Activated naive CD4-positive, alpha-beta T cell (primary cell): ENCODE data around the gene SH2B2.

Experiments
- DNase-seq, 4 experiments: peaks; one replicate each; lab custom pipeline; 2025; lab: John Stamatoyannopoulos, UW

Gene SH2B2

DNA sequence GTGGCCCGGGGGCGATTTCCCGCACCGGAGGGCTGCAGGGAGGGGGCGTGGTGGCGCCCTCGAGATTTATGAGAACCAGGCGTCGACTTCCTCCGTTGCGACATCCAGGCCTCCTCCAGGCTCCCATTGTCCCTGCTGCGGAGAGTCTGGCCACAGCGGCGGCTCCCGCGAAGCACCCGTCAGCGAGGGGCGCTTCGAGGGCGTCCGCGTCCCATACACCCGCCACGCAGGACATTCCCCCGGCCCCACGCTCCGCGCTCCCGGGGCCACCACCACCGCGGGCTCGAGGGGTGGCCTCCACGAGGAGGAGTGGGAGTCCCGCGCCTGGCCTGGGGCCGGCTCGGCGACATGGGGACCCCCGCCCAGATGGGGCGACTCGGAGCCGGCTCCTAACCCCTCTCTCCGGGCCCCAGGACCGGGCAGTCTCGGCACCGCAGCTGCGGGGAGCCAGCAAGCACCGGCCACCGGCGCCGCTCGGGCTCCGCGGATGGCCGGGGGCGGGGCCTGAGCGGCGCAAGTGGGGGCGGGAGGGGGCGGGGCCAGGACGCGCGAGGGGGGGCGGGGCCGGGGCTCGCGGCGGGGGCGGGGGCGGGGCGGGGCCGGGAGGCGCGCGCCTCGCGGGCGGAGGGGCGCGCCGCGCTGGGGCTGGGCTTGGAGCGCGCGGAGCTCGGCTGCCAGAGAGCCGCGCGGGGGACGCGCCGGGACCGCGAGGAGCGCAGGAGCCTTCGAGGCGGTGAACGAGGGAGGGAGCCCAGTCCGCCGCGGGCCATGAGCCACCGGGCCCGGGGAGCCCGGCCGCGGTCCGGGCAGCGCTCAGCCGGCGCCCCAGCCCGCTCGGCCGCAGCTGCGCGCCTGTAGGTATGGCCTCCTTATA lies at the start of gene SH2B2:
TSS of gene SH2B2 (plus strand) at position 632 of the 874 bp plus-strand sequence. CDS start 13,683 bp downstream, outside the sequence.
- DNase-seq = peak in 1 of 4 experiments; percentile 47

DNA sequence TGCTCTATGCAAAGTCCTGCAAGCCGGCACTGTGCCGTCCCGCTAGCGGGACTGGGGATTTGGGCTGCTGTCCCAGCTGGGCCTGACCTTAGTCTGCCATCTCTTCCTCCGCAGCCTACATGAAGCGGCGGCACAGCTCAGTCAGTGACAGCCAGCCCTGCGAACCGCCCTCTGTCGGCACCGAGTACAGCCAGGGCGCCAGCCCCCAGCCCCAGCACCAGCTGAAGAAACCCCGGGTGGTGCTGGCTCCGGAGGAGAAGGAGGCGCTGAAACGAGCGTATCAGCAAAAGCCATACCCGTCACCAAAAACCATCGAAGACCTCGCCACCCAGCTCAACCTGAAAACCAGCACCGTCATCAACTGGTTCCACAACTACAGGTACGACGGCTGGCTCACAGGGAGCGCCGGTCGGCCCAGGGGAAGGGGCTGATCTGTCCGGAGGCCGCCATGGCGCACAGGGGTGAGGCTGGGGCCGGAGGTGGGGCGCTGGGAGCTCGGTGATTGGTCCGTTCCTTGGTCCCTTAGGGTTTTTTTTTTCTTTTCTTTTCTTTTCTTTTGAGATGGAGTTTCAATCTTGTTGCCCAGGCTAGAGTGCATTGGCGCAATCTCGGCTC lies 47.4 kb upstream of the SH2B2 start:
- DNase-seq = no peak

DNA sequence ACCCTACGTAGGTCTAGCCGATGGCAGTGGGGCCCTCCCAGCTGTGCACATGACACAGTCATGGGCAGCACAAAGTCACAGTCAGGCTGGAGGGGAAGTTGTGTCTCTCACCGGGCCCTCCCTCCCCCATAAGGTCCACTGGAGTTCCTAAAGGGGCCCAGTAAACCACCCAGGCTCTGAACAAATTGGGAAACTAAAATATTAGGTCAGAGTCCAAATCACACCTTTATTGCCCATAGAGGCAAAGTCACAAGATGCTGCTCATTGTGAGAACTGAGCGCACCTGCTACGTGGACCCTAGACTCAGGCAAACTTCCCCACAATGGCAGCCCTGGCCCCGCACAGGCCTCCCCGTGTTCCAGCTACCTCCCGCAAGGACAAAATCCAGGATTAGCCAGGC lies 45.2 kb upstream of the SH2B2 start:
- DNase-seq = no peak

DNA sequence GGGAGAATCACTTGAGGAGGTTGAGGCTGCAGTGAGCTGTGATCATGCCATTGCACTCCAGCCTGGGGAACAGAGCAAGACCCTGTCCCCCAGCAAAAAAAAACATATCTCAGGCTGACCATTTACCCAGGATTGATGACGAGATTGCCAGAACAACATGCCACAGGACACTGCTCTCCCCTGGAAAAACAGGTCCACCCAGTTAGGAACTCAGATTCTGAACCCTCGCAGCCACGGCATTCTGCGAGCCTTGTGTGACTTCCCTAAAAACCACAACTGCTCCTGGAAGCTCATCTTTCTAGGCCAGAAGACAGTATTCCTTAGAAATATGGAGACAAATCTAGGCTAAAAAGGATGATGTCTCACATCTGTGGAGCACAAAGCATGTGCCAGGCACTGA lies 42.1 kb upstream of the SH2B2 start:
- no peak for DNase-seq

GRCh38 chr7:102248081-102248455 lies 38.6 kb upstream of the SH2B2 start:
- no peak for DNase-seq

DNA sequence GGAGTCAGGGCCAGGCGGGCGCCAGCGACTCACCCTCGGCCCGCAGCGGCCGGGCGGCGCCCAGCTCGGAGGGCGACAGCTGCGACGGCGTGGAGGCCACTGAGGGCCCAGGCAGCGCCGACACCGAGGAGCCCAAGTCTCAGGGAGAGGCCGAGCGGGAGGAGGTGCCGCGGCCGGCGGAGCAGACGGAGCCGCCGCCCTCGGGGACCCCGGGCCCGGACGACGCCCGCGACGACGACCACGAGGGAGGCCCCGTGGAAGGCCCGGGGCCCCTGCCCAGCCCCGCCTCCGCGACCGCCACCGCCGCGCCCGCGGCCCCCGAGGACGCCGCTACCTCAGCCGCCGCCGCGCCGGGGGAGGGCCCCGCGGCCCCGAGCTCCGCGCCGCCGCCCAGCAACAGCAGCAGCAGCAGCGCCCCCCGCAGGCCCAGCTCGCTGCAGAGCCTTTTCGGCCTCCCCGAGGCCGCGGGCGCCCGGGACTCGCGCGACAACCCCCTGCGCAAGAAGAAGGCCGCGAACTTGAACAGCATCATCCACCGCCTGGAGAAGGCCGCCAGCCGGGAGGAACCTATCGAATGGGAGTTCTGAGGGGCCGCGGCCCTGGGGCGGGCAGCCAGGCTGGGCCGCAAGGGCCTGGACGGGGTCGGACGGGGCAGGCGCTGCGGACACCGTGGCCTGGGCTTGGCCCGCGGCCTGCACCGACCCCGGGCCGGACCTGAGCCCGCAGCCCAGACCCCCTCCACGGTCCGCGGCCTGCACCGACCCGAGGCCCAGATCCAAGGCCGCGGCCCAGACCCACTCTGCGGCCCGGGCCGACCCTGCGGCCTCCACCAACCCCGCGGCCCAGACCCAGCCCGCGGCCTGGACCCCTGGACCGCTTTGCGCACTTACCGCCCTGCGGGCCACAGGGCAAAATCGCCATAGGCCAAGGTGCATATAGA lies 37.9 kb upstream of the SH2B2 start:
- DNase-seq = no peak

DNA sequence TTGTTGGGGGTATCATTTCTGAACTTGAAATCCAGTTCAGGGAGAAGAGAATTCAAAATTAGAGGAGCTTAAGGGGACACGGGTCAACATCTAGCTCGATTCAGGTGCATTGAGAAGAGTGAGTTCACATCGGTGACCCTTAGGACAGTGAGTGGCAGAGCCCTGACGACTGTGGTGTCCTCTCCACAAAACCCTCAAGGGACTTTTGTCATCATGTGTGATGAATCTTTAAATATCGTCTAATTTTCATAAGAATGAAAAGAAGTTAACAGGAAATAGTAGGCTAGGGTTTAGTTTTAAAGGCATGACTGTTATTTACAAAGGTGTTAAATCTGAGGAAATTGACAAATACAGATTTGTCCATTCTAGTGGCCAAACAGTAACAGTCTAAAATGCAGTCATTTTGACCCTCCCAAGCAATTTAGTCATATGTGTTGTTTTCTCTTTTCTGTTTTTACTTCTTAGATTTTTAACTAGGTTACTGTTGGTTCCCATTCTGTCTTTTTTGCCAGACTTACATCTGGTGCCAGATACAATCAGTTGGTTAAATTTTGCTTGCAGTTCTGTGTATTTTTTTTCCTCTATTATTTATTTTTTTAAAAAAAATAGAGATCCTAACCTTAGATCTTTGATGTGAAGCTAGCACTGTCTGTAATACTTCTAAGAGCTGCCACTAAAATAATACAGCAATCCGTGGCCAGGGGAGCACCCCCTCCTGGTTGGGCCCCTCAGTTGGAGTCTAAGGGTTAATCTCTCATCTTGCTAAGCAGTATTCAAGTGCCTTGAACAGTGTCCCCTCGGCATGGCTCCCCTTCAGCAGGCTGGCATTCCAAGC lies 34.9 kb upstream of the SH2B2 start:
- DNase-seq = no peak

GRCh38 chr7:102252366-102252982 lies 34.2 kb upstream of the SH2B2 start:
- no peak for DNase-seq

DNA sequence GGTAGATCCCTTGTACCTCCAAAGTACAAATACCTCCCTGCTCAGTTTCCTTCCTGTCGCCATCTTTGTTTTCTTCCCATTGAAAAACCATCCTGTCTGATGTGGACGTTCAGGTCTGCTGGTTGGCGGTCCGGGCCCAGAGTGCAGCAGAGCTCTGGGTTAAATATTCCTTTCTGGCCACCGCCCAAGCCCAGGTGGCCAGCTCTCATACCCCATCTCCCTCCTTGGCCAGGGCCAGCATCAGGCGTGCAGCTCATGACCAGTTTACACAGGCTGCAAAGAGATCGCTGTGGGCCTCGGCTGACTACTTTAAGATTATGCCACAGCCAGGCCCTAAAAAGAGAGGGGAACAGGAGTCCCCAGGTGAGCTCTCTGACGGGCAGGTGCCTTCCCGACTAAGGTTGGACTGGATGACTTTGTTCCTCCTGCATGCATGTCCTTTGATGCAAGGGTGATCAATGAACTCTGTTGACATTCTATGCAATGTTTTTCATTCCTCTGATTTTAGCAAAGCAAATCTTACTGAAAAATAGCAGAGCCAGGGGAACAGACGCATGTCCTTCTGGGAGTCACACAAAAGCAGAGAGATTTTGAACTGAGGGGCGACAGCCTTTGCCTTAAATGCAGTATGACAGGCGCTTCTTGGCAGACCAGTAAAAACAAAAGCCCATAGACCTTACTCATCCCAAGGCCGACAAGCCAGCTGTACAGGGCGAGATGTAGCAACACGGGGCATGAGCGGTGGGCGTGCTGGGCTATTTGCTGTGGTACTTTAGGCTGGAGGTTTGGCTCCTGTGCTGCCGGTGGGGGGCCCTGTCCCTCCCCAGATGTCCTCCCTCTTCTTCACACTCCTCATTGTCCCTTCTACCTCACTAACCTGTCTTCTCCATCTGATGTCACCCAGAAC lies 33.3 kb upstream of the SH2B2 start:
- no peak for DNase-seq

DNA sequence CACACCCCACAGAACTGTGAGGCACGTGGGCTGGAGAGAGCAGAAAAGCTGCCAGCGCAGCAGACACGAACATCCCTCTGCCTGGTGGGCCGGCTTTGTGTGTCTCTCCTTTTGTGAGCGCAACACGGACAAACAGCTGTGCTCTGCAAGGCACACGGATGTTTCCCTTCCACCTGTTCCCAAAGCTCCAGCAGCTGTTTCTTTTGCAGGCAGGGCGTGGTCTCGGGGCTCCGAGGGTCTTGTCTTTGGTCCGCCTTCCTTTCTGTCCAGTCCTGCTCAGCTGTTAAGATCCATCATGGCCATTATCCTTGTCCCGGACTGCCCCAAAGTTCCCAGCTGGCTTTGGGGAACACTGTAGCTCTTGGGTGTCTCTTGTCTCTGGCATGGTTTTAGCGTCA lies 32.7 kb upstream of the SH2B2 start:
- DNase-seq = no peak

DNA sequence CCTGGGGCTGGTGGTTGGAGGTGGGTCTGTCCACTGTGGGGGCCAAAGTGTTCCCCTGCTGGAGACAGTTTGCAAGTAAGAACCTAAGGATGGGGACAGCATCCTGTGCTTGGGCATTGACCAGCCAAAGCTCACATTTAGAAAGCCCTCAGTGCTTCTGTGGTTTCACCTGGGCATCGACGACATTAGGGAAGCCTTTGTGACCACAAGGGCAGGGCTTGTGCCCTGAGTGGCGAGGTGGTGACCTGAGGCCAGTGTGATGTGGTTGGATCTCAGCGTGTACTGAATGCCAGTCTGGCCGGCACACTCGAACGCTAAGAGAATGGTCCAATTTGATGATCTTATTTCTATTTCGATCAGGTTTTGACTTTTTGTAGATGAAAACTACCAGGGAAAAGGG lies 32.1 kb upstream of the SH2B2 start:
- DNase-seq = no peak

- DNase-seq = no peak
These were observed 31.2 kb upstream of the SH2B2 start for GRCh38 chr7:102255501-102255900.

DNA sequence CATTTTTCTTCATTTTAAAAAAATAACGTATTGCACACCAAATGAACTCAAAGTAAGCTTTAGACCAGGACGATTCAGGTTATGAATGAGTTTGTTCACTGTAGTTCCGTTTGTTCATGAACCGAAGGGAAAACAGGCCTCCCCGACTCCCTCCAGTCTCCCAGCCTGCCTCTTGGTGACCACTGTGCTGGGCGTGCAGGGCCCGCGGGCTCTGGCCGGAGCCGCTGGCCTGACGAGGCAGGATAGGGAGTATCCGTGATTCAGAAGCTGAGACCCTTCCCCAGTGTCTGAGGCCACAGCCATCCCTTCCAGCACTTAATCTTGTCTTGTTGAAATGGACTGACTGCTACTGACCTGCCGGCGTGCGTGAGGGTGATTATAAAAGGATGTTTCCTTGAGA lies 30.8 kb upstream of the SH2B2 start:
- DNase-seq = no peak

- DNase-seq = no peak
These were observed 28.5 kb upstream of the SH2B2 start for GRCh38 chr7:102258073-102258748.

GRCh38 chr7:102258749-102259107 lies 27.9 kb upstream of the SH2B2 start:
- no peak for DNase-seq

GRCh38 chr7:102260856-102261255 lies 25.8 kb upstream of the SH2B2 start:
- DNase-seq = no peak

GRCh38 chr7:102261451-102261850 lies 25.2 kb upstream of the SH2B2 start:
- no peak for DNase-seq

DNA sequence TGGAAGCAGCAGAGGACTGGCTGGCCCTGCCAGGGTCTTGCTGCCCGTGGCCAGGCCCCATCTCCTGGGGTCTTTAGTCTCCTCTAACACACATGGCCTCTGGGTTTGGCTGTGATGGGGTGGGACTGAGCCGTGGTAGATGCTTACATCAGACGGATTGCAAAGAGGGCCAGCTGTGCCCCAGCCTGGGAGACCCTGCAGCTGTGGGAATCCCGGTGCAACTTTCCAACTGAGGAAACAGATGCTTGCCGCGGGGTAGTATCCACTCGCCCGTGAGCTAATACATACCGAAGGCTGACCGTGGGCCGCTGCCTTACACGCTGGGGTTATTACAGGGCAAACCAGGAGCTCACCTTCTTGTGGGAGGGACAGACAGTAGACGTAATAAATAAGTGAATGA lies 24.1 kb upstream of the SH2B2 start:
- no peak for DNase-seq

DNA sequence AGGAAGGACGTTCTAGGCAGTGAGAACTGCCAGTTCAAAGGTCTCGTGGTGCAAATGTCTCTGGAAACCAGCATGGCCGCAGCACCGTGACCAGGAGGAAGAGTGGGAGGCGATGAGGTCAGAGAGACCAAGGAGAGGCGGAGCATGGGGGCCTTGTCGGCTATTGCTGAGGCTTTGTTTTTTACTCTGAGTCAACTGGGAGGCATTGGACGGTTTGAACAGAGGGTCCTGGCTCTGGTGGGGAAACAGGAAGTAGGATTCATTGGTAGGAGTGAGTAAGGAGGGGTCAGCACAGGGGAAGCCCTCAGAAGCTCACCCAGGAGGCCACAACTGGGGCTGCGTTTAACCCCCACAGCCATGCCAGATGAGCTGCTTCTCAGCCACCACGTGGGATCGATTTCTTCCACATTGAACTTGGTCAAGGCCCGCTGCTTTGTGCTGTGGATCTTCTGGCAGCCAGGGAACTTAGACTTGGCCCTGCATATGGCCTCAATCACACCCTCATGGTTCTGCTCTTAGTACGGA lies 22.2 kb upstream of the SH2B2 start:
- DNase-seq = no peak
